Osteoblast (primary cell): ENCODE measurements around the gene KIF25. TPM values are rescaled to one million over a fixed set of nuclear protein-coding genes. Genes with fewer than 3 reads are reported as not detected.

Experiments
- DNase-seq: peaks from one replicate; pipeline ENCODE4 v3.0.0; 2011; ENCODE audit warnings: low spot score, mixed read lengths; ENCODE audit not compliant: insufficient read length; ENCODE audit errors: missing footprints
- H2AFZ ChIP-seq: 2 replicates; pipeline ENCODE4 v1.6.0; 2011; ENCODE audit warnings: mild to moderate bottlenecking, low read length
- H3K27ac ChIP-seq: 2 replicates; pipeline ENCODE4 v1.5.1; 2011; ENCODE audit warnings: mild to moderate bottlenecking, low read depth, low read length, moderate library complexity
- H3K27me3 ChIP-seq: 2 replicates; pipeline ENCODE4 v1.6.0; 2012; ENCODE audit warnings: mild to moderate bottlenecking, control low read depth, inconsistent platforms, low read length, moderate library complexity; ENCODE audit not compliant: insufficient read depth
- H3K36me3 ChIP-seq: 2 replicates; pipeline ENCODE4 v1.5.1; 2011; ENCODE audit warnings: mild to moderate bottlenecking, low read length, control low read depth, moderate library complexity; ENCODE audit not compliant: insufficient read depth
- H3K4me1 ChIP-seq: 2 replicates; pipeline ENCODE4 v1.5.1; 2011; ENCODE audit warnings: mild to moderate bottlenecking, low read length, control low read depth, moderate library complexity; ENCODE audit not compliant: insufficient read depth
- H3K4me2 ChIP-seq: 2 replicates; pipeline ENCODE4 v1.6.0; 2011; ENCODE audit warnings: mild to moderate bottlenecking, low read length; ENCODE audit not compliant: insufficient read depth
- H3K4me3 ChIP-seq: fragments of 200-600 bp; sonication (generic); 3 replicates; pipeline ENCODE4 v1.5.1; 2012; ENCODE audit warnings: mild to moderate bottlenecking, low read length, inconsistent platforms; ENCODE audit not compliant: insufficient read depth
- H3K79me2 ChIP-seq: 2 replicates; pipeline ENCODE4 v1.6.0; 2012; ENCODE audit warnings: mild to moderate bottlenecking, low read length, control low read depth, inconsistent platforms; ENCODE audit not compliant: insufficient read depth
- H3K9me3 ChIP-seq: 2 replicates; pipeline ENCODE4 v1.5.1; 2011; ENCODE audit warnings: low read depth, low read length, control low read depth
- H4K20me1 ChIP-seq: 2 replicates; pipeline ENCODE4 v1.6.0; 2012; ENCODE audit warnings: mild to moderate bottlenecking, low read length, control low read depth; ENCODE audit not compliant: insufficient read depth
- CTCF ChIP-seq: IDR thresholded peaks from 2 replicates; pipeline ENCODE4 v1.5.1; 2011; ENCODE audit warnings: mild to moderate bottlenecking, low read depth, low read length, moderate library complexity; ENCODE audit errors: extremely low read depth
- total RNA-seq: library from RNA; depleted of rRNA; stranded (reverse); fragments of >200 nt; gene quantifications from 2 replicates; pipeline ENCODE4 v1.2.3, GENCODE V29; 2012

The KIF25 gene
- total RNA-seq, 1 donor, result not detected

GRCh38 chr6:168089186-168090063 is 92.0 kb downstream of the KIF25 start:
- Histone ChIP-seq H3K9me3 (no peaks in the 10 kb centered on the region), H3K4me1 (no peaks in the 10 kb centered on the region), H3K79me2 (no peaks in the 10 kb centered on the region), H4K20me1 (no peaks in the 10 kb centered on the region), H3K4me3 (no peak overlapping the region), H3K4me2 (no peak overlapping the region), H3K27ac (no peak overlapping the region), H3K36me3 (no peaks in the 10 kb centered on the region), H2AFZ (no peak overlapping the region), H3K27me3 (no peaks in the 10 kb centered on the region)
- no peak for TF ChIP-seq CTCF
- DNase-seq, result no peak

- no peak for DNase-seq
- no peak for TF ChIP-seq CTCF
- Histone ChIP-seq H3K27me3 (no peaks in the 10 kb centered on the region), H3K27ac (no peak overlapping the region), H3K4me1 (no peaks in the 10 kb centered on the region), H3K36me3 (no peaks in the 10 kb centered on the region), H3K79me2 (no peaks in the 10 kb centered on the region), H3K4me3 (no peak overlapping the region), H3K9me3 (no peaks in the 10 kb centered on the region), H2AFZ (no peak overlapping the region), H3K4me2 (no peak overlapping the region), H4K20me1 (no peaks in the 10 kb centered on the region)
Measured at GRCh38 chr6:168090064-168090690, 92.7 kb downstream of the KIF25 start.

DNA sequence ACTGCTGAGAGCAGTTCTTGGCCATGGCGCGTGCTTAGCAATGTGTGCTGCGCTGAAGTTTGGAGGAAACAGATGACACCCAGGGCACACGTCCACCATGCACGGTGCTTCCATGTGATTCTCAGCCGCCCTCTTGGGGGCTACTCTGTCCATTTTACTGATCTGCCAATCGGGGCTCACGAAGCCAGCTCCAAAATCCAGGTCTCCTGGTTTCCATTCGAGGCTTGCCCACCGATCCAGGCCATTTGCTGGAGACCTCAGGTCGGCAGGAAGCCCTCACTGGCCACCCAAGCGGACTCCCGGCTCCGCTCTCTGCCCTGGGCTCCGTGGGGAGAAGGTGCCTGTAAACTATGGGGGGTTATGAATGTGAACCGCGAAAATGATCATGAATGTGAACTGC is 93.2 kb downstream of the KIF25 start:
- no peak overlapping the region for H2AFZ ChIP-seq
- H3K27me3 ChIP-seq, result no peaks in the 10 kb centered on the region
- H3K9me3 ChIP-seq, result no peaks in the 10 kb centered on the region
- H3K4me2 ChIP-seq, result no peak overlapping the region
- DNase-seq, result no peak
- H3K36me3 ChIP-seq, result no peaks in the 10 kb centered on the region
- no peaks in the 10 kb centered on the region for H4K20me1 ChIP-seq
- no peak for TF ChIP-seq CTCF
- no peaks in the 10 kb centered on the region for H3K4me1 ChIP-seq
- no peaks in the 10 kb centered on the region for H3K79me2 ChIP-seq
- no peak overlapping the region for H3K27ac ChIP-seq
- H3K4me3 ChIP-seq, result no peak overlapping the region
